ENCODE measurements around the gene ENTPD5. TPM values are rescaled to one million over a fixed set of nuclear protein-coding genes. Genes with fewer than 3 reads are reported as not detected.
"Not testable (repeated sequence)": the region's sequence is repeated elsewhere in the genome, so short reads cannot be mapped to it uniquely, and the experiment has no call there.

Gene ENTPD5
- polyA plus RNA-seq, 1 of the 3 experiments (the other 2 are of a cell fraction) = 5.5 TPM

DNA sequence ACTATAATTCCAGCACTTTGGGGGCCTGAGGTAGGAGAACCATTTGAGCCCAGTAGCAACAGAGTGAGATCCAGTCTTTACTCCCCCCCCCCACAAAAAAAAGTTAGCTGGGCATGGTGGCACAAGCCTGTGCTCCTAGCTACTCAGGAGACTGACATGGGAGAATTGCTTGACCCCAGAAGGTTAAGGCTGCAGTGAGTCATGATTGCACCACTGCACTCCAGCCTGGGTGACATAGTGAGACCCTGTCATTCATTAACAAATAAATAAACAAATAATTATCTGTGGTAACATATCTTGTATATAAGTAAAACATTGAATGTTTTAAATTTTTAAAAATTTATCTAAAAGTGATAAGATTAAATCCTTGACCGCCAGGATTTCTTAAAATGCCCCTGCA, 4.8 kb downstream of the ENTPD5 start:
- H3K9ac ChIP-seq = no peak overlapping the region
- TF ChIP-seq ELF1 (IDR thresholded peaks at IDR 0.05) = no peak
- TF ChIP-seq RXRA (IDR thresholded peaks at IDR 0.05; ENCODE audit: borderline replicate concordance, low read depth) = no peak
- TF ChIP-seq GATA2 (CRISPR knock-in tag; IDR thresholded peaks at IDR 0.05) = no peak
- TF ChIP-seq YY1 (IDR thresholded peaks at IDR 0.05; ENCODE audit: low read depth) = no peak
- TF ChIP-seq RCOR1 (IDR thresholded peaks at IDR 0.05; ENCODE audit: low read length) = no peak
- no peak for TF ChIP-seq CTCF (IDR thresholded peaks at IDR 0.05)
- no peak for TF ChIP-seq MEF2A (IDR thresholded peaks at IDR 0.05; ENCODE audit: borderline replicate concordance, low read depth)
- TF ChIP-seq MAX (IDR thresholded peaks at IDR 0.05; ENCODE audit: low read depth) = no peak
- no peak for TF ChIP-seq FOXJ3 (CRISPR knock-in tag; IDR thresholded peaks at IDR 0.05)
- TF ChIP-seq CHD2 (IDR thresholded peaks at IDR 0.05; ENCODE audit: low read length, partially characterized antibody) = no peak
- TF ChIP-seq MXI1 (IDR thresholded peaks at IDR 0.05; ENCODE audit: low read depth, low read length) = no peak
- no peaks in the 10 kb centered on the region for H3K9me2 ChIP-seq
- H3K4me3 ChIP-seq (ENCODE audit: low read depth in 2 of 2, low read length in 1 of 2) = no peak overlapping the region
- POLR2A ChIA-PET = no interaction called here
- no peaks in the 10 kb centered on the region for H3K9me3 ChIP-seq
- H3K36me3 ChIP-seq (replicated peaks in 1 of 2; ENCODE audit: control insufficient read depth in 1 of 2, insufficient read depth in 2 of 2, low read length in 1 of 2) = peaks cover 0 to 8% of the 10 kb centered on the region in 2 experiments
- no peaks in the 10 kb centered on the region for H4K20me1 ChIP-seq (ENCODE audit: insufficient read depth)
- H3K4me1 ChIP-seq (ENCODE audit: control insufficient read depth in 1 of 2, insufficient read depth in 2 of 2, low read depth in 1 of 2, low read length in 1 of 2) = no peaks in the 10 kb centered on the region
- CTCF ChIA-PET = no interaction called here
- 81% methylated on average over 1 of the region's 1 CpG for WGBS (ENCODE audit: low lambda C conversion rate)
- peaks cover 17% of the 10 kb centered on the region for H3F3A ChIP-seq (replicated peaks; ENCODE audit: insufficient read depth)
- H3K4me2 ChIP-seq = no peak overlapping the region
- no peak overlapping the region for H3K27ac ChIP-seq (ENCODE audit: low read depth in 2 of 2, low read length in 1 of 2)
- peaks cover 4% of the 10 kb centered on the region; the same call in 1 of the 2 replicates for H3K79me2 ChIP-seq (ENCODE audit: insufficient read depth)
- H3K27me3 ChIP-seq (ENCODE audit: insufficient read depth) = no peaks in the 10 kb centered on the region
- DNase-seq = no peak
- no peak overlapping the region for H2AFZ ChIP-seq (ENCODE audit: low read depth)

- no peak overlapping the region for H3K9ac ChIP-seq
- ChIA-PET POLR2A (no interaction called here), CTCF (no interaction called here)
- H3K4me3 ChIP-seq (ENCODE audit: low read depth in 2 of 2, low read length in 1 of 2) = no peak overlapping the region
- TF ChIP-seq, protein P1, sequence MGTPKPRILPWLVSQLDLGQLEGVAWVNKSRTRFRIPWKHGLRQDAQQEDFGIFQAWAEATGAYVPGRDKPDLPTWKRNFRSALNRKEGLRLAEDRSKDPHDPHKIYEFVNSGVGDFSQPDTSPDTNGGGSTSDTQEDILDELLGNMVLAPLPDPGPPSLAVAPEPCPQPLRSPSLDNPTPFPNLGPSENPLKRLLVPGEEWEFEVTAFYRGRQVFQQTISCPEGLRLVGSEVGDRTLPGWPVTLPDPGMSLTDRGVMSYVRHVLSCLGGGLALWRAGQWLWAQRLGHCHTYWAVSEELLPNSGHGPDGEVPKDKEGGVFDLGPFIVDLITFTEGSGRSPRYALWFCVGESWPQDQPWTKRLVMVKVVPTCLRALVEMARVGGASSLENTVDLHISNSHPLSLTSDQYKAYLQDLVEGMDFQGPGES (IDR thresholded peaks at IDR 0.05; ENCODE audit: low read depth, low read length) = no peak
- TF ChIP-seq YY1 (IDR thresholded peaks at IDR 0.05; ENCODE audit: low read depth) (no peak), SMC3 (IDR thresholded peaks at IDR 0.05; ENCODE audit: low read depth, low read length) (no peak), CHD2 (IDR thresholded peaks at IDR 0.05; ENCODE audit: low read length, partially characterized antibody) (no peak), RAD21 (IDR thresholded peaks at IDR 0.05; ENCODE audit: low read length) (no peak), MAX (IDR thresholded peaks at IDR 0.05; ENCODE audit: low read depth) (no peak), FOXM1 (IDR thresholded peaks at IDR 0.05; ENCODE audit: low read depth) (no peak), GATA2 (CRISPR knock-in tag; IDR thresholded peaks at IDR 0.05) (no peak), TAF1 (IDR thresholded peaks at IDR 0.05; ENCODE audit: borderline replicate concordance, low read depth, low read length) (no peak), TCF12 (IDR thresholded peaks at IDR 0.05) (no peak)
- no peak for DNase-seq
- no peak overlapping the region for H3K27ac ChIP-seq (ENCODE audit: low read depth in 2 of 2, low read length in 1 of 2)
- no peaks in the 10 kb centered on the region for H3F3A ChIP-seq (replicated peaks; ENCODE audit: insufficient read depth)
- no peaks in the 10 kb centered on the region for H4K20me1 ChIP-seq (ENCODE audit: insufficient read depth)
- H3K4me1 ChIP-seq (ENCODE audit: control insufficient read depth in 1 of 2, insufficient read depth in 2 of 2, low read depth in 1 of 2, low read length in 1 of 2) = no peaks in the 10 kb centered on the region
- no peak overlapping the region for H3K4me2 ChIP-seq
- no peaks in the 10 kb centered on the region for H3K79me2 ChIP-seq (ENCODE audit: insufficient read depth)
- 90% methylated on average over 2 of the region's 2 CpGs for WGBS (ENCODE audit: low lambda C conversion rate)
- H3K36me3 ChIP-seq (replicated peaks in 1 of 2; ENCODE audit: control insufficient read depth in 1 of 2, insufficient read depth in 2 of 2, low read length in 1 of 2) = peaks cover 0 to 8% of the 10 kb centered on the region in 2 experiments
- no peaks in the 10 kb centered on the region for H3K9me3 ChIP-seq
- H3K27me3 ChIP-seq (ENCODE audit: insufficient read depth) = no peaks in the 10 kb centered on the region
- H2AFZ ChIP-seq (ENCODE audit: low read depth) = no peak overlapping the region
- H3K9me2 ChIP-seq = no peaks in the 10 kb centered on the region
Observed at GRCh38 chr14:74008843-74009499, 10.1 kb downstream of the ENTPD5 start.

DNA sequence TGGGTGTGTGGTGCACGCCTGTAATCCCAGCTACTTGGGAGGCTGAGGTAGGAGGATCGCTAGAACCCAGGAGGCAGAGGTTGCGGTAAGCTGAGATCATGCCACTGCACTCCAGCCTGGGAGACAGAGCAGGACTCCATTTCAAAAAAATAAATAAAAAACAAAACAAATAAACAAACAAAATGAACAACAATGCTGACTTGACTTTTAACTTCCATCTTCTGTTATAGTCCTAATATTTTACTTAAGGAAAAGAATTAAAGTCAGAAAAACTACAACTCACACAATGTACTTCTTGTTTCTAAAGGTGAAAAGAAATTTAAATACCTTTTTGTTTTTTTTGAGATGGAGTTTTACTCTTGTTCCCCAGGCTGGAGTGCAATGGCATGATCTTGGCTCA, 13.4 kb downstream of the ENTPD5 start:
- DNase-seq; H4K20me1 ChIP-seq (ENCODE audit: insufficient read depth); H3K4me2 ChIP-seq; CTCF ChIA-PET; H3K9me3 ChIP-seq; H3K79me2 ChIP-seq (ENCODE audit: insufficient read depth); POLR2A ChIA-PET; H3K4me3 ChIP-seq (ENCODE audit: low read depth in 2 of 2, low read length in 1 of 2); H3K4me1 ChIP-seq (ENCODE audit: control insufficient read depth in 1 of 2, insufficient read depth in 2 of 2, low read depth in 1 of 2, low read length in 1 of 2); H2AFZ ChIP-seq (ENCODE audit: low read depth); H3K9ac ChIP-seq; H3K36me3 ChIP-seq (replicated peaks in 1 of 2; ENCODE audit: control insufficient read depth in 1 of 2, insufficient read depth in 2 of 2, low read length in 1 of 2); H3K27me3 ChIP-seq (ENCODE audit: insufficient read depth); H3K9me2 ChIP-seq; H3F3A ChIP-seq (replicated peaks; ENCODE audit: insufficient read depth); H3K27ac ChIP-seq (ENCODE audit: low read depth in 2 of 2, low read length in 1 of 2): not testable (repeated sequence)
- 91% methylated on average over 3 of the region's 3 CpGs for WGBS (ENCODE audit: low lambda C conversion rate)
